GM19025 (cell line): Measurements from ENCODE around the gene ZNF579.

Experiments
- ATAC-seq: cut with Tn5 transposase; IDR thresholded peaks from one replicate; pipeline ENCODE4 v1.9.1; 2021; ENCODE audit warnings: mild to moderate bottlenecking, low read depth, moderate library complexity; ENCODE audit not compliant: unreplicated experiment

ZNF579 gene, protein sequence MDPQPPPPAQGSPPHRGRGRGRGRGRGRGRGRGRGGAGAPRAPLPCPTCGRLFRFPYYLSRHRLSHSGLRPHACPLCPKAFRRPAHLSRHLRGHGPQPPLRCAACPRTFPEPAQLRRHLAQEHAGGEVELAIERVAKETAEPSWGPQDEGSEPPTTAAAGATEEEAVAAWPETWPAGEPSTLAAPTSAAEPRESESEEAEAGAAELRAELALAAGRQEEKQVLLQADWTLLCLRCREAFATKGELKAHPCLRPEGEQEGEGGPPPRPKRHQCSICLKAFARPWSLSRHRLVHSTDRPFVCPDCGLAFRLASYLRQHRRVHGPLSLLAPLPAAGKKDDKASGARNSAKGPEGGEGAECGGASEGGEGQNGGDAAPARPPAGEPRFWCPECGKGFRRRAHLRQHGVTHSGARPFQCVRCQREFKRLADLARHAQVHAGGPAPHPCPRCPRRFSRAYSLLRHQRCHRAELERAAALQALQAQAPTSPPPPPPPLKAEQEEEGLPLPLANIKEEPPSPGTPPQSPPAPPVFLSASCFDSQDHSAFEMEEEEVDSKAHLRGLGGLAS

DNA sequence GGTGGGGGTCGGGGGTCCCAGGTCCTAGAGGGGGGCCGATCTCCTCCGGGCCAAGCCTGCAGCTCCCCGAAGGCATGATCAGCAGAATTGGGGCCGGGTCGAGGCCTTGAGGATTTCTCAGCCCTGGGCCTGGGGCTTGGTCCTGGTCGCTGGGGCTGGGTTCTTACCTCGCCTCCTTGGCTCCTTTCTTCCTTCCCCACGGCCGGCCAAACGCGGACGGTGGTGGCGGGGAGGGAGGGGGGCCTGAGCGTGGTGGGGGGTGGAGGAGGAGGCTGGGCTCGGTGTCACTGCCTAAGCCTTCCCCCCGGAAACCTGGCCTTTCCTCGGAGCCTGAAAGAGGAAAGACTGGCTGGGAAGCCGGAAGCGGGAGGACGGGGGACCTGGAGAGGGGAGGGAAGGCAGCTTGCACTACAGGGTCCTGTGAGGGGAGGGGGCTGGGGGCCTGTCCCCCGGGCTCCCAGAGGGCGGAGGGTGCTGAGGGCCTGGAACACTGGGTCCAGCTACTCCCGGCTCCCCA, at the start of gene ZNF579:
ZNF579 (minus strand) TSS at position 221 of the 517 bp plus-strand sequence. CDS start 1,209 bp downstream, outside the sequence.
- no peak for ATAC-seq

DNA sequence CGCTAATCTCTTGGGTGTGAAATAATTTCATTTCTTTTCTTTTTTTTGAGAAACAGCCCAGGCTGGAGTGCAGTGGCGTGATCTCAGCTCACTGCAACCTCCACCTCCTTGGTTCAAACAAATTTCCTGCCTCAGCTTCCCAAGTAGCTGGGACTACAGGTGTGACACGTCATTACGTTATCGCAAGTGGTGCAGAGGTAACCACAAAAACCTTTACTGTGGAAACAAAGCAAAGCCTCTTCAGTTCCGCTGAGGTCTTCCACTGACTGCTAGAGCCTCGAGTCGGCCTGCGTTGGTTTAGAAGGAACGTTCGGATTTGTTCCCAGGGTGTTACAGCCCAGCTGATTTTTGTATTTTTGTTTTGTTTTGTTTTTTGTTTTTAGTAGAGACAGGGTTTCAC, 45.7 kb upstream of the ZNF579 start:
- no peak for ATAC-seq

DNA sequence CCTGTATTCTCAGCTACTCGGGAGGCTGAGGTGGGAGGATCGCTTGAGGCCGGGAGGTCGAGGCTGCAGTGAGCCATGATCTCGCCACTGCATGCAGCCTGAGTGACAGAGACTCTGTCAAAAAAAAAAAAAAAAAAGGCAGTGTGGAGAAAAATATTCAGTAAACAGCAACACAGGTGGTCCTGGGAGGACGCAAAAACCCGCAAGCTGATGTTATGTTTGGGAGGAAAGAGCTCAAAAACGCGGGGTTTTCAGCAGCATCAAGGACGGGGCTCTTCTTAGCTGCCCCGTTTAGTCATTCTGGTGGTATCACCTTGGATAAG, 44.3 kb upstream of the ZNF579 start:
- ATAC-seq: no peak

DNA sequence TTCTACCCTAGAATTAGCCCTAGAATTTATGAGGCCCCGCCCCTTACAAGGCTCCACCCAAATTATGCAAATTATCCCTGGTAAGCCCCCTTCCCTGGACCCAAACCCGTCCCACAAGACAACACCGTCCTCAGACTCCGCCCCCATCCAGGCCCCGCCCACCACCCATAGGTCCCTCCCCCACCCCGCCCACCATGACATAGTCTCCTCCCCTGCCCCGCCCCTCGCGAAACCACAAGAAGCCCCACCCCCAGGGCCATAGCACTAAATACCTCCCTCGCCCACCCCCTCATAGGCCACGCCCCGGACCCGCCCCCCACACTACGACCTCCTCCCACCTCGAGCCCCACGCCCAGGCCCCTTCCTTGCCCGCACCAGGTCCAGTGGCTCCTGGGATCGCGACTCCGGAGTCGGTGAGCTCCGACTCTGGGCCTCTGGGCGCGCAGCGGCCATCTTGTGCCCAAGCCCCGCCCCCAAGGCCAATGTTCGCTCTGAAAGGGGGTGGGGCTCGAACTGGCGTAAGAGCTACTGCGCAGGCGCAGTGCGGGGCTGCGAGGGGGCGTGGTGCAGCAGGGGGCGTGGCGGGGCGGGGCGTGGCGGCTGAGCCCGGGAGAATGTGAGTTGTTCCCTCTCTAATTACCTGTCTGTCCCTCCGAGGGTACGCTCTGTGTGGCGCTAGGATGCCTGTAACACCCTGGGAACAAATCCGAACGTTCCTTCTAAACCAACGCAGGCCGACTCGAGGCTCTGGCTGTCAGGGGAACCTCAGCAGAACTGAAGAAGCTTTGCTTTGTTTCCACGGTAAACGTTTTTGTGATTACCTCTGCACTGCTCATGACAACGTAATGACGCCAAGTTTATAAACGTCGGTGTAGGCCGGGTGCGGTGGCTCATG, 43.7 kb upstream of the ZNF579 start, which contains the start of gene ZNF784:
ZNF784 (minus strand) TSS at position 458 of the 895 bp plus-strand sequence; CDS start at position 453, 5 bp downstream.
- peak; percentile 45 for ATAC-seq

DNA sequence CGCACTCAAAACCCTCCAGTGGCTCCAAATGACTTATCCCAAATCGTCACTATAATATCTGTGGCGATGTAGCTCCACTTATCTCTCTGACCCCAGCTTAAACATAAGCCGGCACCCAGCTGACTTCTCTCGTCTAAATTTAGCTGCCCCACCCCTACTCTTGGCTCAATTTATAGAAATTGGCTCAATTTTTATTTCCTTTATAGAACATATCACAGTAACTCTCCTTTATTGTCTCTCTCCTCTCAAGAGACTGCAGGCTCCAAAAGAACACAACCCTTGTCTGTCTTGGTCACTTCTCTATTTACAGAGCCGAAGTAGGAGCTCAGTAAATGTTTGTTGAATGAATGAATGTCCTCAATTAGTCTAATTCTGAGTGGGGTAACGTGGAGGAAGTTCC, 42.9 kb upstream of the ZNF579 start:
- ATAC-seq: no peak

DNA sequence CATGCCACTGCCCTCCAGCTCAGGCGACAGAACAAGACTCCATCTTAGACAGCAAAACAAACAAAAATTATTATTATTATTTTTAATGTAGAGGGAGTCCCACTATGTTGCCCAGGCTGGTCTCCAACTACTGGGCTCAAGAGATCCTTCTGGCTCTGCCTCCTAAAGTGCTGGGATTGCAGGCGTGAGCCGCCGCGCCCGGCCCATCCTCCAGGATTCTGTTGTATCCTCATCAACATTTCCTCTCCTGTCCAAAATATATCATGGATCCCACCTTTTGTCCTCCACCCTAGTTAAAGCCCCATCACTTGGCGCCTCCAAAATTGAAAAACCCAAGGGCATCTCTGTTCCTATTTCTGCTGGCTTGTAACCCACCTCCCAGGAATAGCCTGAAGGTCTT, 42.5 kb upstream of the ZNF579 start:
- no peak for ATAC-seq

DNA sequence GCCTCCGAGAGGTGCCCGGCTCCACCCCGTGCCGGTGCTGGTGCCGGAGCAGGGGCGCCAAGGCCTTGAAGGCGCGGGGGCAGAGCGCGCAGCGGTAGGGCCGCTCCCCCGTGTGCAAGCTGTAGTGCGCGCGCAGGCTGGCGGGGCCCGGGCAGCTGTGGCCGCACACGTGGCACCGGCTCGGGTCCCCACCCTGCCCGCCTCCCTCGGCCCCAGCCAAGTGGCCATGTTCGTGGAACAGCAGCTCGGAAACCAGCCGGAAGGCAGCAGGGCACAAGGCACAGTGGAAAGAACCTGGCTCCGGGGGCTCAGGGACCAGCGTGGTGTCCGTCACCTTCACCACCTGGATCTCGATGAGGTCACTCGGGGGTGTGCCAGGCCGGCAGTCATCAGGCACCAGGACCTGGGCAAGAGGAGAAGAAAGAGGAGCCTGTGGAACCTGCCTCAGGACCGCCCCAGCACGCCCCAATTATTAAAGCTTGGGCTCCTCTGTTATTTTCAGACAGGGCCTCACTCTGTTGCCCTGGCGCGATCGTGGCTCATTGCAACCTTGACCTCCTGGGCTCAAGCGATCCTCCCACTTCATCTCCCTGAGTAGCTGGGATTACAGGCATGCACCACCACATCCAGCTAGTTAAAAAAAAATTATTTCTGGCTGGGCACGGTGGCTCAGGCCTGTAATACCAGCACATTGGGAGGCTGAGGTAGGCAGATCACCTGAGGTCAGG, 41.8 kb upstream of the ZNF579 start:
- no peak for ATAC-seq

DNA sequence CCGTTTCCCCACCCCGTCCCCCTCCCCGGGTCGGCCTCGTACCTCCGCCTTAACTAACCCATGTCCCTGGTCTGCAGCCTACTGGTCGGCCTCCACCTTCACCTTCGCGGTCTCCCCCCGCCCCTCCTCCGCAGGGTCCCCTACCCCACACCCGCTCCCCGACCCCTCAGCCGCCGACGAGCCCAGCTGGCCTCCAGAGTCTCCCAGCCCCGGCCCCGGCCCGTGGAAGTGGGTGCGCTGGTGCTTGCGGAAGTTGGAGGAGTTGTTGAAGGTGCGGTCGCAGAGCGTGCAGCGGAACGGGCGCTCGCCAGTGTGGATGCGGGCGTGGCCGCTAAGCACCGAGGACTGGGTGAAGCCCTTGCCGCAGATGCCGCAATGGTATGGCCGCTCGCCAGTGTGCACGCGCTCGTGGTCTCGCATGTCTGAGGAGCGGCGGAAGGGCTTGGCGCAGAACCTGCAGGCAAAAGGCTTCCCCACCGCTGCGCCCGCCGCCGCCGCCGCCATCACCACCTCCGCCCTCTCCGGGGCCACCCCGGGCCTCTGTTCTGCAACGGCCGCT, 41.1 kb upstream of the ZNF579 start:
- no peak for ATAC-seq

DNA sequence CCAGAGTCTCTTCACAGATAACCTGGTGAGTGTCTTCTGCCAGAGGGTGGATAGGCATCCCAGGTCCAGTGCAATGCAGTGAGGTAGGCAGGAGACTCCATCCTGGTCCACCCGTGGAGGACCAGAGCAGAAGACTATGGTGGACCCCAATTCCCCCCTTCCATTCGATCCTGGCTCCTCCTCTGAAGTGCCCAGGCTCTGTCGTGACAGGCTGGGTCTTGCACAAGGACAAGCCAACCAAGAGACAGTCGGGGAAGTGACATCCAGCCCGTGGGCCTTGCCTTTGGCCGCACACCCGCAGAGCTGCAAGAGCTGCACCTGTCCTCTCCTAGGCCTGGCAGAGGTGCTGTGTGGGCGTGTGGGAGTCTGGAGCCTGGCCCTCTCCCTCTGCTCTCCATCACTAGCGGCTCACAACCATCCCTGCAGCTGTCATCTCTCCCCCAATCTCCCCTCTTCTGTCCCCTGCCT, 40.6 kb upstream of the ZNF579 start:
- ATAC-seq: no peak

DNA sequence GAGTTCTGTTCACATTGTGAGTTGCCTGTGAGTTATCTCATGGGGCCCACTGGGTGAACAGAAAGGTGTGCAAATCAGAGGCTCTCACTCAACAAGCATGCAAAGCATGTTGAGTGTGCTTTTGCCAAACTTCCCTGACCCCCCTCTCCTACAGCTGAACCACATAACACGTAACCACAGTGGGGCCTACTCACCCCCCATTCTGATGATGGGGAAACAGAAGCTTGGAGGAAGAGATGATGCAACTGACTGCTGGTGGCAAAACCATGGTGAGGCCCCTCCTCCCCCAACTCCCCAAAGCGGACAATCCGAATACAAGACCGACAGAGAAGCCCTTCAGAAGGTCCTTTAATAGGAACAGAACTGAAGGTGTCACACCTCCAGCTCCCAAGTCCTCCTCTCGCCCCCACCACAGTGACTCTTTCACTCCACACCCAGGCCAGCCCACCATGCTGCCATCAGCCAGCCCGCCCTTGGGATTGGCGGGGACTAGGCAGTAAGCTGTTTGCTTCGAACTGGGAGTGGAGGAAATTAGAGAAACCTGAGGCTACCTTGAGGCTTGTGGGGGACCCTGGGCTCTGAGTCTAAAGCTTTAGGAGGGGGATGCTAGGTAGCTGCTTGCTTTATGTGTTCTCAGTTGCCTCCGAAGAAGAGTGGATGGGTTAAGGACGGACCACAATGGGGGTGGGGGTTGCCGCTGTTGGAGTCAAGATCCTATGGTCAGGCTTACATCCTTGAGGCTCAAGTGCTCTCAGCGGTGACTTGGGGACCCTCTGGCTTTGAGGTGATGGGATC, 40.0 kb upstream of the ZNF579 start:
- ATAC-seq: no peak

DNA sequence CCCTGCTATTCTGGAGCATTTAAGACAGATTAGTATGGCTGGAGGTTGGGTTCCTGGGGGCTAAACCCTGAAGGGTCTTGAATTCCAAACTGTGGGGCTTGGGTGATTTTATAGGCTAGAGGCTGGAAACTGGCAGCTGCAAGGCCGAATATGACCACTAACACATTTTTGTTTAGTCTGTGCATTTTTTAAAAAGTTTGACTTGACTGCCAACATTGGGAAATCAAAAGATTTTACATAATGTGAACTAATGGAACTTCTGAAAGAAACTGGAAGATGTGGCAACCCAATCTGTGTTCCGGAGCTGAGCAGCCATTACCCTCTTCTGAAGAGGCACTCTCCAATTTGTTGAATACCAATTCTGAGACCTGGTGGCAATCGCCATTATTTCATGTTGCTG, 38.6 kb upstream of the ZNF579 start:
- no peak for ATAC-seq

DNA sequence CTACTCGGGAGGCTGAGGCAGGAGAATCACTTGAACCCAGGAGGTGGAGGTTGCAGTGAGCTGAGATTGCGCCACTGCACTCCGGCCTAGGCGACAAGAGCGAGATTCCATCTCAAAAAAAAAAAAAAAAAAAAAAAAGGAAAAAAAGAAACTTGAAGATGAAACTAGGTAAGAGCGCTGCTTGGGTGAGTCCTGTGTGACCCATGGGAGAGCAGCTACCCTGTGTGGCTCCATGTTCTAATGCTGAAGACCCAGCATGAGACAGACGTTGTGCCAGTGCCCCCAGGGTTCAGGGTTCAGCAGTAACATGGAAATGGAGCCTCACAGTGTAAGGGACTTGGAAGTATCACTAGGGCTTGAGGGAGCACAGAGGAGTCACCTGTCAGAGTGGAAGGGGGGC, 37.8 kb upstream of the ZNF579 start:
- ATAC-seq: no peak

DNA sequence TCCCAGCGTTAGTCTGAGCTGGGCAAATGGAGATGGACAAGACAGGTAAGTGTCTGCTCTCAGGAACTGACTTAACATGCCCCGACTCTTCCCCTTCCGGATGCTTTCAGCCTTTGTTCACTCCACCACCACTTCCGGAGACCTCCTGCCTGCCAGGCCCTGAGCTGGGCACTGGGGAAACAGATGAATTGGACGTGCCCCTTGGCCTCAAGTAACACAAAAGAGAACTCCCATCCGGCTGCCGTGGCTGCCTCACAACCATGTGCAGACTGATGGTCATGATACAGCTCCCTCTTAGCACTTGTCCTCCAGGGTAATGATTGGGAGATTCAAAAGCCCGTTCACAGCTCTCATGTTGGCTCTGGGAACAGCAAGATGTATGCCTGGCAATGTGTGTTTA, 36.8 kb upstream of the ZNF579 start:
- ATAC-seq: no peak

DNA sequence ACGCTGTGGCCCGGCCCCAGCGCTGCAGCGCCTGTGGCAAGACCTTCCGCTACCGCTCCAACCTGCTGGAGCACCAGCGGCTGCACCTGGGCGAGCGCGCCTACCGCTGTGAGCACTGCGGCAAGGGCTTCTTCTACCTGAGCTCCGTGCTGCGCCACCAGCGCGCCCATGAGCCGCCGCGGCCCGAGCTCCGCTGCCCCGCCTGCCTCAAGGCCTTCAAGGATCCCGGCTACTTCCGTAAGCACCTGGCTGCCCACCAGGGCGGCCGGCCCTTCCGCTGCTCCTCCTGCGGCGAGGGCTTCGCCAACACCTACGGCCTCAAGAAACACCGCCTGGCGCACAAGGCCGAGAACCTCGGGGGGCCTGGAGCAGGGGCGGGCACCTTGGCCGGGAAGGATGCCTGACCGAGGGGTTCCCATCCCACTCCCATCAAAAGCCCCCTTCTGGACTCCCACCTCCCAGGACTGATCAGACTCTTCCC, 35.8 kb upstream of the ZNF579 start:
- no peak for ATAC-seq

DNA sequence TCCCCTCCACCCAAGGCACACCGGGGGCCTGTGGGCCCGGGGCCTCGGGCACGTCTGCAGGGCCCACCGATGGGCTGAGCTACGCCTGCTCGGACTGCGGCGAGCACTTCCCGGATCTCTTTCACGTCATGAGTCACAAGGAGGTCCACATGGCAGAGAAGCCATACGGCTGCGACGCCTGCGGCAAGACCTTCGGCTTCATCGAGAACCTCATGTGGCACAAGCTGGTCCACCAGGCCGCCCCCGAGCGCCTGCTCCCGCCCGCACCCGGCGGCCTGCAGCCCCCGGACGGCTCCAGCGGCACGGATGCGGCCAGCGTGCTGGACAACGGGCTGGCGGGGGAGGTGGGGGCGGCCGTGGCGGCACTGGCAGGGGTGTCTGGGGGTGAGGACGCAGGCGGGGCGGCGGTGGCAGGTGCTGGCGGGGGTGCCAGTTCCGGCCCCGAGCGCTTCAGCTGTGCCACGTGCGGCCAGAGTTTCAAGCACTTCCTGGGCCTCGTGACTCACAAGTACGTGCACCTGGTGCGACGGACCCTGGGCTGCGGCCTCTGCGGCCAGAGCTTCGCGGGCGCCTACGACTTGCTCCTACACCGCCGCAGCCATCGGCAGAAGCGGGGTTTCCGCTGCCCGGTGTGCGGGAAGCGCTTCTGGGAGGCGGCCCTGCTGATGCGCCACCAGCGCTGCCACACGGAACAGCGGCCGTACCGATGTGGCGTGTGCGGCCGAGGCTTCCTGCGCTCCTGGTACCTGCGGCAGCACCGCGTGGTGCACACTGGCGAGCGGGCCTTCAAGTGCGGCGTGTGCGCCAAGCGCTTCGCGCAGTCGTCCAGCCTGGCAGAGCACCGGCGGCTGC, 35.1 kb upstream of the ZNF579 start:
- ATAC-seq: no peak

DNA sequence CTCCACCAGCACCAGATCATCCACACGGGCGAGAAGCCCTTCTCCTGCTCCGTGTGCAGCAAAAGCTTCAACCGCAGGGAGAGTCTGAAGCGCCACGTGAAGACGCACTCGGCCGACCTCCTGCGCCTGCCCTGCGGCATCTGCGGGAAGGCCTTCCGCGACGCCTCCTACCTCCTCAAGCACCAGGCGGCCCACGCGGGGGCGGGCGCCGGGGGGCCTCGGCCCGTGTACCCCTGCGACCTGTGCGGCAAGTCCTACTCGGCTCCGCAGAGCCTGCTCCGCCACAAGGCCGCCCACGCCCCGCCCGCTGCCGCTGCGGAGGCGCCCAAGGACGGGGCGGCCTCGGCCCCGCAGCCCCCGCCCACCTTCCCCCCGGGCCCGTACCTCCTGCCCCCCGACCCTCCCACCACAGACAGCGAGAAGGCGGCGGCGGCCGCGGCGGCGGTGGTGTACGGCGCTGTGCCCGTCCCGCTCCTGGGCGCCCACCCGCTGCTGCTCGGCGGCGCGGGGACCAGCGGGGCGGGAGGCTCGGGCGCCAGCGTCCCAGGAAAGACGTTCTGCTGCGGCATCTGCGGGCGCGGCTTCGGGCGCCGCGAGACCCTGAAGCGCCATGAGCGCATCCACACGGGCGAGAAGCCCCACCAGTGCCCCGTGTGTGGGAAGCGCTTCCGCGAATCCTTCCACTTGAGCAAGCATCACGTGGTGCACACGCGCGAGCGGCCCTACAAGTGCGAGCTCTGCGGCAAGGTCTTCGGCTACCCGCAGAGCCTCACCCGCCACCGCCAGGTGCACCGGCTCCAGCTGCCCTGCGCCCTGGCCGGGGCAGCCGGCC, 34.3 kb upstream of the ZNF579 start:
- no peak for ATAC-seq
